Measurements from ENCODE around the gene NINL. TPM values are rescaled to one million over a fixed set of nuclear protein-coding genes. Genes with fewer than 3 reads are reported as not detected.
A peak's percentile ranks its signal among the peaks of the same experiment; 100 is the strongest.
"Not testable (repeated sequence)": the region's sequence is repeated elsewhere in the genome, so short reads cannot be mapped to it uniquely, and the experiment has no call there.

NINL gene
- total RNA-seq, 1 experiment from 2014 or later = 9.6 TPM

GRCh38 chr20:25592135-25592852 lies 7.0 kb upstream of the NINL start:
- DNase-seq (ENCODE audit: low read depth) = no peak

DNA sequence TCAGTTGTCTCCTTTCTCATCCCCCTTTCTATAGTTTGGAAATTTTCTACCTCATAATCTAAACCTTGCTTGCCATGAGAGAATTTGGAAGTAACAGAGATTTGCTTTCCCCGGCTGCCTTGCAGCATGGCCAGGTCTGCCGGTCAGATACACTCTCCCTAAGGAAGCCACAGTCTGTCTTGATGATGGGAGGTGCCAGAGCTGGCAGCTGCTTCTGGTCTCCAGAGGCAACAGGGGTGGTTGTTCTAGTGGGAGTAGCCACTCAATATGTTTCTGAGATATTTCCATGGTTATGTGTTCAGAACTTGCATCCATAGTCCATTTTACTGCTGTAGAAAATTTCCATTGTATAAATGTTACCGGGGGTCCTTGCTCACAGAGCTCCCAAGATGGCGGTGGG lies 5.4 kb upstream of the NINL start:
- DNase-seq (ENCODE audit: low read depth) = not testable (repeated sequence)

- no peak for DNase-seq (ENCODE audit: low read depth)
These were observed 3.2 kb upstream of the NINL start for GRCh38 chr20:25588491-25588890.

GRCh38 chr20:25587536-25587935 lies 2.2 kb upstream of the NINL start:
- no peak for DNase-seq (ENCODE audit: low read depth)

GRCh38 chr20:25586877-25587276 lies 1.5 kb upstream of the NINL start:
- peak; percentile 73 for DNase-seq (ENCODE audit: low read depth)

DNA sequence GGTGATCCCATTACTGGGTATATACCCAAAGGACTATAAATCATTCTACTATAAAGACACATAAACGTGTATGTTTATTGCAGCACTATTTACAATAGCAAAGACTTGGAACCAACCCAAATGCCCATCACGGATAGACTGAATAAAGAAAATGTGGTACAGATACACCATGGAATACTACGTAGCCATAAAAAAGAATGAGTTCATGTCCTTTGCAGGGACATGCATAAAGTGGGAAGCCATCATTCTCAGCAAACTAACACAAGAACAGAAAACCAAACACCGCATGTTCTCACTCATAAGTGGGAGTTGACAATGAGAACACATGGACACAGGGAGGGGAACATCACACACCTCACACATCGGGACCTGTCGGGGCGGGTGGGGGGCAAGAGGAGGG lies 1.7 kb downstream of the NINL start:
- DNase-seq (ENCODE audit: low read depth) = not testable (repeated sequence)

DNA sequence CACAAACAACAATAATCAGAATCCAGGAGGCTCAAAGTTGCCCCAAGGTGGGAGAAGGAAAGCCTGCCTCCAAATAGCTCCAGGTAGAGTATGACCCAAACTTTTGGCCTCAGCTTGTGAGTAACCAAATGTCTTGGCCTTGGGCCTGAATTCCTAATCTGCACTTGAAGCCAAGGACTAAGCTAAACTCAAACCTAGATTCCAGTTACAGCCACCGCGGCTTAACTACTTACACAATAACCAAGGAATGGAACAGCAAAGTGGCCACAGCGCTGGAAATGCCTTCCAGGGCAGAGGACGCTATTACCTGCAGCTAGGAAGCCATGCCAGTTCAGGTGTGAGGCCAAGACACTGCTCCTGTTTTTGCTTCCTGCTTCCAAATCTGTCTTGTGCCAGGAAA lies 4.6 kb downstream of the NINL start:
- peak; percentile 73 for DNase-seq (ENCODE audit: low read depth)

GRCh38 chr20:25579081-25579770 lies 6.1 kb downstream of the NINL start:
- DNase-seq (ENCODE audit: low read depth) = no peak

DNA sequence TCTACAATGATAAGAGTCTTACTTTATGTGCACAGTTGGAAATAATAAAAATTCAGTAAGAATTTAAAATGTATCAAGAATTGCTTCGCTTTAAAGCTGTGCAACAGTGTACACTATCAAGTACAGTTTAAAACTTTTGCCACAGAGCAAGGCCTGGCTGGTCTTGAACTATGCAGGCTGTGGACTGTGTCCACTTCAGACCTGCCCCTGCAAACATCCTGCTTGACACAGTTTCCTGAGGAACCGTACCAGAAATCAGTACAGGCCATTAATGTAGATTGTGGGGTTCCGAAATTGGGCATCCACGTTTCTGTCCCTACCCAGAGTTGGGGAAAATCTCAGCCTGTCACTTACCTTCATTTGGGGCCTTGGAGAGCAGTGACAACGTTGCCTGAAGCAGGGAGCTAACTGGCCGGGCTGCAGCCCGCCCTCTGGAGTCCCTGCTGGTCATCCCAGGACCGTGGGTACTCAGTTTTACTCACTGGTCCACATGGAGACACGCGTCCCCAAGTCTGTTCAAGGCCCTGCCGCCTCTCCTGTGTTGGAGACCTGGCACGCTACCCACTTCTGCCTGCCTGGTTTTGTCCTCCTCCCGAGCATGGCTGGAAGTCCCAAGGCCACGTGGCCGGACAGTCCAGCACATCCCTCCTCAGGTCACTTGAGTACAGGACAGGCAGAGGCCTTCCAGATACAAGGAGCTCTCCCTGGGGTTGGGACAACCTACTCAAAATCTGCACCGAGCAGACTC lies 8.4 kb downstream of the NINL start:
- DNase-seq (ENCODE audit: low read depth) = no peak

GRCh38 chr20:25574411-25574810 lies 10.9 kb downstream of the NINL start:
- peak; percentile 68 for DNase-seq (ENCODE audit: low read depth)

GRCh38 chr20:25573288-25574251 lies 11.8 kb downstream of the NINL start:
- peak; percentile 25 for DNase-seq (ENCODE audit: low read depth)

DNA sequence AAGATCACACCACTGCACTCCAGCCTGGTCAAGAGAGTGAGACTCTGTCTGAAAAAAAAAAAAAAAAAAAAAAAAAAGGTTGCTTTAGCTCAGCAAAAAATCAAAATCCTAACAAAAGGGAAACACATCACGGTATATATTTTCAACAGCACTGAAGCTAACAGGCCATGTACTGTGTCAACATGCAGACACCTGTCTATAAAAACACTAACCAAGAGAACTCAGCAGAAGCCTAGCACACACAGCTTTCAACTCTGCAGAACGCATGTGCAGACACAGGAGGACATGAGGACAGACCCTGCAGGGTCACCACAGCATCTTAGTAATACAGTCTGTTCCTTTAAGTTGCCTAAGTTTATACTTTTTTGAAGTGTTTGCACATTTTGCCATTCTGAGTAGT lies 13.5 kb downstream of the NINL start:
- DNase-seq (ENCODE audit: low read depth) = no peak

- no peak for DNase-seq (ENCODE audit: low read depth)
These were observed 14.1 kb downstream of the NINL start for GRCh38 chr20:25571240-25571639.

DNA sequence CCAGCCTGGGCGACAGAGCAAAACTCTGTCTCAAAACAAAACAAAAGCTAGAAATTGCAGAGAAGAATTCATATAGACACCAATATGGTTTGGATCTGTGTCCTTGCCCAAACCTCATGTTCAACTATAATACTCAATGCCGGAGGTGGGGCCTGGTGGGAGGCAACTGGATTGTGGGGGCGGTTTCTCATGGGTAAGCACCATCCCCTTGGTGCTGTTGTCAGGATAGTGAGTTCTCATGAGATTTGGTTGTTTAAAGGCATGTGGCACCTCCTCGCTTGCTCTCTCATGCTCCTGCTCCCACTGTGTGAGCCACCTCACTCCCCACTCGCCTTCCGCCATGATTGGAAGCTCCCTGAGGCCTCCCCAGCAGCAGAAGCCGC lies 15.2 kb downstream of the NINL start:
- no peak for DNase-seq (ENCODE audit: low read depth)

DNA sequence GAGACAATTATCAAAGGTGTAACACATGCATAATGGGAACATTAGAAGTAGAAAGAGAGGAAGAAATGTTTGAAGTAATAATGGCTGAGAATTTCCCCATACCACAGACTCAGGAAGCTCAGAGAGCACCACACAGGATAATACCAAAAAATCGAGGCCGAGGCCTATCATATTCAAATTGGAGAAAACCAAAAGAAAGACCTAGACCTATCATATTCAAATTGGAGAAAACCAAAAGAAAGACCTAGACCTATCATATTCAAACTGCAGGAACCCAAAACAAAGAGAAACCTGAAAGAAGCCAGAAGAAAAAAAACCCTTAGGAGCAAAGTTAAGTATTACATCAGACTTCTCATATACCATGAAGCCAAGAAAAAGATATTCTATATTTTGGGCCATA lies 18.0 kb downstream of the NINL start:
- no peak for DNase-seq (ENCODE audit: low read depth)

DNA sequence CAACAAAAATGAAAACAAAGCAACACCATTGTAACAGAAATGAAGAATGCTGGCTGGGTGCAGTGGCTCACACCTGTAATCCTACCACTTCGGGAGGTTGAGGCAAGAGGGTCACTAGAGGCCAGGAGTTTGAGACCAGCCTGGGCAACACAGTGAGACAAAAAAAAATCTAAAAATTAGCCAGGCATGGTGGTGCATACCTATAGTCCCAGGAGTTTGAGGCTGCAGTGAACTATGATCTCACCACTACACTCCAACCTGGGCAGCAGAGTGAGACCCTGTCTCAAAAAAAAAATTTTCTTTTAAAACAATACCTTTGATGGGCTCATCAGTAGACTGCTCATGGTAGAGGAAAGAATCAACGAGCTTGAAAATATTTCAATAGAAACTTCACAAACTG lies 18.5 kb downstream of the NINL start:
- DNase-seq (ENCODE audit: low read depth) = no peak

DNA sequence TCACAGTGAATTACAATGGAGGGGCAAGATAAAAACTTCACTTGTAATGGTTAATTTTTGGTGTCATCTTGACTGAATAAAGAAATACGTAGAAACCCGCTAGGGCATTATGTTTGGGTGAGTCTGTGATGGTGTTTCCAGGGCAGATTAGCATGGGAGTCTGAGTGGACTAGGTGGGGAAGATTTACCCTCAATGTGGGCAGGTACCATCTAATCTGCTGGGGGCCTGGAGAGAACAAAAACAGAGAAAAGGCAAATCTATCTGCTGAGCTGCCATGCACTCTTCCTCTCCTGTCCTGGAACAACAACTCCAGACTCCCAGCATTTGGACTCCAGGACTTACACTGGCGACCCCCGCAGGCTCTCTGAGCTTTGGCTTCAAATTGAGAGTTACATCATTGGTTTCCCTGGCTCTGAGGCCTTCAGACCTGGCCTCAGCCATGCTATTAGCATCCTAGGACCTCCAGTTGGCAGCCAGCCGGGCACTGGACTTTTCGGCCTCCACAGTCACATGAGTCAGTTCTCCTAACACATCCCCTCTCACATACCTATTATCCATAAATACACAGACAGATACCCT lies 19.7 kb downstream of the NINL start:
- DNase-seq (ENCODE audit: low read depth) = no peak

GRCh38 chr20:25563876-25564275 lies 21.5 kb downstream of the NINL start:
- no peak for DNase-seq (ENCODE audit: low read depth)

DNA sequence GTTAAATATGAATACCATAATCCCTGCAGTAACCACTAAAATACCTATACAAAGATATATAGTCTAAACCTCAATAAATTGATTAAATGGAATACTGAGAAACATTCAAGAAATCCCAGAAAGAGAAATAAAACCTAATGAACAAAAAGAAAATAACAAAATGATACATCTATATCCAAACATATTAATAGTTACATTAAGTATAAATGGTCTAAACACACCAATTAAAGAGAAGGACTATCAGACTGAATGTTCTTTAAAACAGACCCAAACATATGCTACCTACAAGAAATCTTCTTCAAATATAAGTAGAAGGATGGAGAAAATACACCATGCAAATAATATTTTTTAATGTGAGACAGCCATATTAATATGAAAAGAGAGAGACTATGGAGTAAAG lies 22.0 kb downstream of the NINL start:
- no peak for DNase-seq (ENCODE audit: low read depth)

- not testable (repeated sequence) for DNase-seq (ENCODE audit: low read depth)
These were observed 23.6 kb downstream of the NINL start for GRCh38 chr20:25561771-25562170.

GRCh38 chr20:25553819-25554296 lies 31.5 kb downstream of the NINL start:
- DNase-seq (ENCODE audit: low read depth) = peak; percentile 60
